Suprapubic skin (tissue), 4 donors: ENCODE measurements around the gene ARHGEF11.

ENCODE experiments used
- CTCF ChIP-seq, 2 donors: fragments of 200-600 bp in 1 of 2; fragments of 450-650 bp in 1 of 2; sonication (generic) in 1 of 2; IDR thresholded peaks; one replicate each; pipeline ENCODE4 v1.5.1; 2016 to 2019; ENCODE audit warnings: antibody characterized with exemption in 2 of 2, mild to moderate bottlenecking in 1 of 2, moderate library complexity in 1 of 2
- POLR2A ChIP-seq, 2 donors: fragments of 450-650 bp; IDR thresholded peaks; one replicate each; pipeline ENCODE4 v1.6.1; 2017; ENCODE audit warnings: antibody characterized with exemption in 2 of 2, mild to moderate bottlenecking in 2 of 2, moderate library complexity in 2 of 2
- POLR2AphosphoS5 ChIP-seq, 3 donors: sonication (generic); formaldehyde crosslinking; IDR thresholded peaks; one replicate each; pipeline ENCODE4 v1.6.1; 2017; ENCODE audit warnings: antibody characterized with exemption in 3 of 3

DNA sequence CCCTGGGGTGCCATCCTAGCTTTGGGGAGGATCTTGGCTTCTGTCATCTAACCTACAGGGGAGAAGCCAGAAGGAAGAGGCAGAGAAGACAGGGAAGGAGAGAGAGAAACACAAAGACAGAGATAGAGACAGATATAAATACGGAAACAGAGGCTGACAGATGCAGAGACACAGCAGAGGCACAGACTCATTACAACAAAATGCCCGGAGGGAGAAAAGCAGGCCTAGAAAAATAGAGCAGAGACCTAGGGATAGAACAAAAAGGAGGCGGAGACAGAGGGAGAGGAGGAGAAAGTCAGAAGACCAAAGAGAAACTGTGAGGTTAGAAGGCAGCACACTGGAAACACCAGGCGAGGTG lies 150.1 kb downstream of the ARHGEF11 start:
- TF ChIP-seq POLR2A (IDR thresholded peaks at IDR 0.05) (no peak), CTCF (IDR thresholded peaks at IDR 0.05) (no peak), POLR2AphosphoS5 (IDR thresholded peaks at IDR 0.05) (no peak)
